MG63 (cell line): ENCODE measurements around the gene NUDT13. TPM values are rescaled to one million over a fixed set of nuclear protein-coding genes. Genes with fewer than 3 reads are reported as not detected.

ENCODE experiments used
- DNase-seq: peaks from one replicate; pipeline ENCODE4 v3.0.0-alpha.2; 2020
- H3K27me3 ChIP-seq: fragments of 250-450 bp; sonication (Bioruptor Pico); 2 replicates; pipeline ENCODE4 v1.5.1; 2020; ENCODE audit warnings: mild to moderate bottlenecking, moderate library complexity
- H3K36me3 ChIP-seq: fragments of 250-450 bp; sonication (Bioruptor Pico); 2 replicates; pipeline ENCODE4 v1.5.1; 2020; ENCODE audit warnings: mild to moderate bottlenecking, moderate library complexity
- H3K4me3 ChIP-seq: fragments of 250-450 bp; sonication (Bioruptor Pico); 2 replicates; pipeline ENCODE4 v1.5.1; 2020; ENCODE audit warnings: mild to moderate bottlenecking, moderate library complexity
- H3K9me3 ChIP-seq: fragments of 250-450 bp; sonication (Bioruptor Pico); 2 replicates; pipeline ENCODE4 v1.5.1; 2020; ENCODE audit warnings: mild to moderate bottlenecking, moderate library complexity
- total RNA-seq: library from RNA; depleted of rRNA; stranded (reverse); fragments of >200 nt; shearing (Covaris generic); gene quantifications from 2 replicates; pipeline ENCODE4 v1.2.3, GENCODE V29; 2014; ENCODE audit warnings: low replicate concordance; rRNA removed

NUDT13 gene
- total RNA-seq: not detected in 2 replicates

GRCh38 chr10:73110345-73110849 is at the start of gene NUDT13:
NUDT13 (plus strand) TSS chr10:73110455; CDS start chr10:73114366, 3,911 bp downstream.
- peaks cover 22% of the 10 kb centered on the region for H3K36me3 ChIP-seq
- no peak for DNase-seq
- H3K27me3 ChIP-seq: no peaks in the 10 kb centered on the region
- H3K9me3 ChIP-seq: 0 out of 2 replicates have a peak, but pooled peaks cover 5% of the 10 kb centered on the region
- H3K4me3 ChIP-seq: no peak within 1 kb of the TSS

DNA sequence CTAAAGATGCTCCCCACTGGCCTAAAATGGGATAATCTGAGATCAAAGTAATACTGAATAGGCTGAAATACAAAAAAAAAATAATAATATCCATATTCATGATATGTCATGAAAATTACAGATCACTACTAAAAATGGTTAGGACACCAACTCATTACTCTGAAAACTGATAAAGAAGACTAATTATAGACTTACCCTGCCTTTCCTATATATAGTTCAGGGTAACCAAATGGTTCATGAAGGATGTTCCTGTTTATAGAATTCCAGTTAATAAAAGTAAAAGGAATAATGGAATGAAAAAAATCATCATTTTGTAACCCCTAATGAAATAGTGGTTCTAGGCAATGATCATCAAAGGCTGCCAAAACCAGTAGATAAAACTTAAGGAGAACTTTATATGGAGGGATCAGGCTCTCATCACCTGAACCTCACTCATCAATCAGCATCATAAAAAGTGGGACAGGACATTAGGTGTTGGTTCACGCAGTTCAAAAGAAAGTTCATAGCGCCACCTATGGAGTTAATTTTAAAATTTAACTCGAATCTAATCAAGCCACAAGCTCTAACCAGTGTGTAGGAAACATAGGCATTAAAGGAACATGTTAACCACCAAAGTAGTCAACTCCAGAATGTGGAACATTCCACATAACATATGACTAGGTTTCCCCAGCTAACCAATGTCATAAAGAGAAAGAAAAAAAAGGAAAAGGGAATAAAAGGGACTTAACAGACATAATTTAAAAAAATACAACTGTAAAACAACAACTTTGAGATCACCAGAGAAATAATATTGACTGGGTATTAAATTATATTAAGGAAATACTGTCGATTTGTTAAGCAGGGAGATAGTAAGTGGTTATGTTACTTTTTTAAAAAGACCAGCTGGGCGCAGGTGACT is 49.3 kb upstream of the NUDT13 start:
- Histone ChIP-seq H3K4me3 (no peak overlapping the region), H3K9me3 (no peaks in the 10 kb centered on the region), H3K36me3 (peaks cover 8% of the 10 kb centered on the region), H3K27me3 (no peaks in the 10 kb centered on the region)
- no peak for DNase-seq

GRCh38 chr10:73061743-73062142 is 48.5 kb upstream of the NUDT13 start:
- Histone ChIP-seq H3K4me3 (no peak overlapping the region), H3K27me3 (no peaks in the 10 kb centered on the region), H3K36me3 (peaks cover 8% of the 10 kb centered on the region), H3K9me3 (no peaks in the 10 kb centered on the region)
- no peak for DNase-seq

- Histone ChIP-seq H3K36me3 (peaks cover 16% of the 10 kb centered on the region), H3K27me3 (no peaks in the 10 kb centered on the region), H3K9me3 (no peaks in the 10 kb centered on the region), H3K4me3 (no peak overlapping the region)
- no peak for DNase-seq
Measured at GRCh38 chr10:73065441-73065840, 44.8 kb upstream of the NUDT13 start.

GRCh38 chr10:73073627-73074026 is 36.6 kb upstream of the NUDT13 start:
- Histone ChIP-seq H3K36me3 (peaks cover 24% of the 10 kb centered on the region), H3K4me3 (no peak overlapping the region), H3K9me3 (no peaks in the 10 kb centered on the region), H3K27me3 (no peaks in the 10 kb centered on the region)
- DNase-seq: no peak

- no peaks in the 10 kb centered on the region for H3K9me3 ChIP-seq
- H3K4me3 ChIP-seq: no peak overlapping the region
- no peaks in the 10 kb centered on the region for H3K27me3 ChIP-seq
- H3K36me3 ChIP-seq: peaks cover 24% of the 10 kb centered on the region
- no peak for DNase-seq
Measured at GRCh38 chr10:73075829-73076228, 34.4 kb upstream of the NUDT13 start.

DNA sequence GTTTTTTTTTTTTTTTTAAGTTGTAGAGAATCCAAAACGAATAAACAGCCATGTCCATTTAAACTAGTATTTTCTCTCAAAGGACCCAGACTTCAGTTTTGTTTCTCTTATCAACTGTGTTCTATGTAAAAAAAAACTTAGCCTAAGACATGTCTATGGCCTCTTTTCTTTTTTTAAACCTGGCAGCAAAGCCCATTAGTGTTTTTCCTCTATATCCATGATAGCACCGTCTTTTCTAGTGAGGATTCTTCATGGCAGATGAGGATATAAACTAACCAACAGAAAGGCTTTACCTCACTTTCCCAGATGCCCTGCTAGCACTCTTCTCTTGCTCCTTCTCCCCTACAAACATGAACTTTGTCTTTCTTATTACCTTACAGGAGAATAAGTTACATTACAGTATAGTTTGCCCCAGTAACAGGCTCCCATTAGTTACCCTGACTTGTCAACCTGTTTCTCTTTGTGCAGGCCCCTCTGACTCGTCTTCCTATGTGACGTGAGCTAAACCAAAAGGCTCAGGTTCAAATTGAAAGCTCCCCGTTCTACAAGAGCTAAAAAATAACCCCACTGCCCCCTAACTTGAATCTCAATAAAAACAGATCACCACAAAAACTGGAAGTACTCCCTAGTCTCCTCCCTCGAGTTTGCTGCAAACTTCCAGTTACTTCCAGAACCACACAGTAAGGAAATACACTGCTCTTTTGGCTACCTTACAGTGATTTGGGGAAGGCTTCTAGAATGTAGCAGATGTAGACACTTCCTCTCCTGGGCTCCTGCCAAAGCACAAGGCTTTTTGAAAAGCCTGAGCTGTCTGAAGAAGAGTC is 33.7 kb upstream of the NUDT13 start:
- H3K27me3 ChIP-seq: no peaks in the 10 kb centered on the region
- DNase-seq: peak; percentile 58
- no peak overlapping the region for H3K4me3 ChIP-seq
- H3K36me3 ChIP-seq: peaks cover 22% of the 10 kb centered on the region
- no peaks in the 10 kb centered on the region for H3K9me3 ChIP-seq

GRCh38 chr10:73079779-73080541 is 30.3 kb upstream of the NUDT13 start:
- no peaks in the 10 kb centered on the region for H3K9me3 ChIP-seq
- no peak for DNase-seq
- H3K4me3 ChIP-seq: no peak overlapping the region
- no peaks in the 10 kb centered on the region for H3K36me3 ChIP-seq
- no peaks in the 10 kb centered on the region for H3K27me3 ChIP-seq

DNA sequence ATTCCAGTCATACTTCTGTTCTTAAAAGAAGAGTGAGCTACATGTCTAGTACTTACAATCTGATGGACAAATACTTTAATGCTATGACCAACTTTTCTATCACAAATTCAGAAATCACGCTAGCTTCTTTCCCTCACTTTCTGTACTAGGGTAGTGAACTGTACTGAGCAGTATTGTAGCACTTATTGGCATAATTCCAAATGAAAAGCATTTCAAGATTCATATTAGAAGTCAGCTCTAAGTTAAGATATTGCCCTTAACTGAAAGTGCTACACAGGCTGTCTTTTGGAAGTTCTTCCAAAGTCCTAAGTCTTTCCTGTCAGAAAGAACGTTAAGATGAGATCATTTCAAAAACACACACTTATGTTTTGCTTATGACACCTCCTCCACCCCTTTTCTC is 27.0 kb upstream of the NUDT13 start:
- no peaks in the 10 kb centered on the region for H3K27me3 ChIP-seq
- no peaks in the 10 kb centered on the region for H3K9me3 ChIP-seq
- H3K36me3 ChIP-seq: no peaks in the 10 kb centered on the region
- H3K4me3 ChIP-seq: no peak overlapping the region
- no peak for DNase-seq

DNA sequence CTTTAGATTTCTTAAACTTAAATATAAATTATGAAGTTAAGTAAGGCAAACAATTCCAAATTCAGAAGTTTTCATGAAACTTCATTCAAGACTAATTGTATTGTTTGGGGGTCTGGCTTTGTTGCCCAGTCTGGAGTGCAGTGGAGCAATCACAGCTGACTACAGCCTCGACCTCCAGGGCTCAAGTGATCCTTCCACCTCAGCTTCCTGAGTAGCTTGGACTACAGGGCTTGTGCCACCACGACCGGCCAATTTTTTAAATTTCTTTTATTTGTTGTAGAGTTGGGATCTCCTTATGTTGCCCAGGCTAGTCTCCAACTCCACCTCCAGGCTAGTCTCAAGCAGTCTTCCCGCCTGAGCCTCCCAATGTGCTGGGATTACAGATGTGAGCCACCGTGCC is 26.0 kb upstream of the NUDT13 start:
- Histone ChIP-seq H3K9me3 (no peaks in the 10 kb centered on the region), H3K4me3 (no peak overlapping the region), H3K27me3 (no peaks in the 10 kb centered on the region), H3K36me3 (no peaks in the 10 kb centered on the region)
- no peak for DNase-seq

- Histone ChIP-seq H3K36me3 (no peaks in the 10 kb centered on the region), H3K9me3 (no peaks in the 10 kb centered on the region), H3K4me3 (no peak overlapping the region), H3K27me3 (no peaks in the 10 kb centered on the region)
- no peak for DNase-seq
Measured at GRCh38 chr10:73086816-73087215, 23.4 kb upstream of the NUDT13 start.

DNA sequence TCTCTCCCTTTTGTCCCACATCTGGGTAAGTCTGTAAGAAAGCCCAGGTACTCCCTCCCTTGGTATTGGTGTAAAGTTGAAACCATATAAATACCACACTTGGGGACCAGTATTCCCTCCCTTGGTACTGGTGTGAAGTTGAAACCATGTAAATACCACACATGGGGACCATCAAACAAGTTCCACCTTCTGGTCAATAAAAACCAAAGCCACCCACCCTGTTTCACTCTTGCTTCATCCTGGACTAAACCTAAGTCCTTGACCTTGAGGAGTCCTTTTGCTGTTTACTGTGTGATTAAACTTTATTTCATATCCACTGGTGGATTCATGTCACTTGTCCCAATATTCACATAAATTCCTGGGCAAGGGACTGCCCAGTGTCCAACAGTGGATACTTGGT is 22.0 kb upstream of the NUDT13 start:
- no peak for DNase-seq
- Histone ChIP-seq H3K4me3 (no peak overlapping the region), H3K36me3 (no peaks in the 10 kb centered on the region), H3K27me3 (no peaks in the 10 kb centered on the region), H3K9me3 (no peaks in the 10 kb centered on the region)

DNA sequence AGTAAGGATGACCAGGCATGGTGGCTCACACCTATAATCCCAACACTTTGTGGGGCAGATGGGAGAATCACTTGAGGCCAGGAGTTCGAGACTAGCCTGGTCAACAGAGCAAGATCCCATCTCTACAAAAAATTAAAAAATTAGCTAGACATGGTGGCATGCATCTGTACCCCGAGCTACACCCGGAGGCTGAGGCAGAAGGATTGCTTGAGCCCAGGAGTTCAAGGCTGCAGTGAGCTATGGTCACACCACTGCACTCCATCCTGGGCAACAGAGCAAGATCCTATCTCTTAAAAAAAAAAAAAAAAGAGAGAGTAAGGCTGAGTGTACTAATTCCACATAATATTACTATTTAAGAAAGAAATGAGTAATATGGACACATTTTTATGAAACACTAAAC is 17.4 kb upstream of the NUDT13 start:
- Histone ChIP-seq H3K36me3 (no peaks in the 10 kb centered on the region), H3K4me3 (no peak overlapping the region), H3K9me3 (no peaks in the 10 kb centered on the region), H3K27me3 (no peaks in the 10 kb centered on the region)
- no peak for DNase-seq

DNA sequence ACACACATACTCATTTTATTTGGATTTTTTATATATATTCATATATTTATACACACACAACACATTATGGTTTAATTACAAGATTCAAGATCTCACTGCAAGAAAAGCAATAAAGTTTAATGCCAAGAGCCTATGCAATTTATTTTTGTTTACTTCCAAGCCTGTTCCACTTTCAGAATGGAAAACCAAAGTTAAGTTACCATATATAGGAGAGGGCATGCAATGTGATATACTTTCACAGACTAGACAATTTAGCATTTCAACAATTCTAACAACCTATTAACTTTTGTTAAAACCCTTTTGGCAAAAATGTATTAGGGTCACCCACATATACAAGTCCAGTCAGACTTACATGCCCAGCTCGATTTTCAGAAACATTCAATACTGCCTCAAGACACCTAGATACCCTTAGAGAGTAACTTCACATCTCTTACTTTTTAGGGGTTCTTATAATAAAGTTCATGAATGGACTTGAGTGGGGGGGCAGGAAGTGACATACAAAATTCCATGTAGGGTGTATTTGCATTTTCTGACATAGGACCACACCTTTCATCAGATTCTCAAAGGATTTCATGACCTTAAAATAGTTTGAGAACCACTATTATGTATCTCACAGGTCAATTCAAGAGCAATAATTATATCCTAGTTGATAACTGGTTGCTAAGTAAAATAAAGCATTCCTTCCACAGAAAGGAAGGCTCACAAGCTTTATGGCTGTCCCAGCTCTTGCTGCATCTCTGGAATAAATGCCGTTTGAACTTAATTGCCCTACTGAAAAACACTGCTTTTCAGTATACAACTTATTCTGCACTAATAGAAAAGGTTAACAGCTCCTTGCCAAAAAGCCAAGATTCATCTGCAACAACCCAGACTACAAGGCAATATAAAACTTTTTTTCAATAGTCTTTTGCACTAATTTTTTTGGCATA is 16.1 kb upstream of the NUDT13 start:
- H3K27me3 ChIP-seq: no peaks in the 10 kb centered on the region
- no peak for DNase-seq
- no peaks in the 10 kb centered on the region for H3K9me3 ChIP-seq
- H3K4me3 ChIP-seq: peak overlapping the region; percentile 88
- H3K36me3 ChIP-seq: no peaks in the 10 kb centered on the region

DNA sequence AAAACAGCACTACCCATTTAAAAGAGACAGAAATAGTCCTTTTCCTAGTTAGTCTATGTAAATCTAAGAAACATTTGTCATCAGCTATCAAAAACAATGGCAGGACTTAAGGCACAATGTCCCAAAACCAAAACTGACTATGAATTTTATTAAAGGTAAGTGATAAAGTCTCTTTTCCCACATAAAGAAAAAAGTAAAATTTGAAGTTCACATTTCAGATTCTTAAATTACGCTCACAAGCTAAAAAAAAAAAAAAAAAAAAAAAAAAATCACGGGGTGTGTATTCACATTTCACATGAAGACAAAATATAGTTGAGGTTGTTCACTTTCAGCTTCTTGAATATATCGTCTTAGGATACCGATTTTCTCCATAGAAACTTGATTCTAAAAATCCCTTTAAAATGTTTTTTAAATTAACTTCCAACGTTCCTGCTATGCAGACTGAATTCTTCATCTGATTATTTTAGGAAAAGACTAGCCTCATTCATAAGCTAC is 15.2 kb upstream of the NUDT13 start:
- Histone ChIP-seq H3K36me3 (no peaks in the 10 kb centered on the region), H3K4me3 (peak overlapping the region; percentile 88), H3K27me3 (no peaks in the 10 kb centered on the region), H3K9me3 (no peaks in the 10 kb centered on the region)
- no peak for DNase-seq
